Smooth muscle cell (in vitro differentiated cells): Measurements from ENCODE around the gene PLA2G12B. TPM values are rescaled to one million over a fixed set of nuclear protein-coding genes. Genes with fewer than 3 reads are reported as not detected.

Experiments
- DNase-seq: peaks from one replicate; lab custom pipeline; 2025; ENCODE audit not compliant: unreplicated experiment; lab: John Stamatoyannopoulos, UW
- H2AFZ ChIP-seq: fragments of 200-600 bp; sonication (generic); 2 replicates; pipeline ENCODE4 v1.6.0; 2016; ENCODE audit warnings: antibody characterized with exemption, low read depth, mild to moderate bottlenecking
- H3F3A ChIP-seq: fragments of 200-600 bp; sonication (generic); 2 replicates; pipeline ENCODE4 v1.6.0; 2017; ENCODE audit warnings: antibody characterized with exemption, low read depth
- H3K27ac ChIP-seq: fragments of 200-600 bp; sonication (generic); 2 replicates; pipeline ENCODE4 v1.5.1; 2016; ENCODE audit warnings: low read depth, mild to moderate bottlenecking
- H3K27me3 ChIP-seq: fragments of 200-600 bp; sonication (generic); 2 replicates; pipeline ENCODE4 v1.6.1; 2016; ENCODE audit warnings: low read depth, mild to moderate bottlenecking
- H3K36me3 ChIP-seq: fragments of 200-600 bp; sonication (generic); 2 replicates; pipeline ENCODE4 v1.5.1; 2016; ENCODE audit warnings: low read depth
- H3K4me1 ChIP-seq: fragments of 200-600 bp; sonication (generic); 2 replicates; pipeline ENCODE4 v1.5.1; 2016; ENCODE audit warnings: low read depth
- H3K4me2 ChIP-seq: fragments of 200-600 bp; sonication (generic); 2 replicates; pipeline ENCODE4 v1.6.0; 2016; ENCODE audit warnings: mild to moderate bottlenecking
- H3K4me3 ChIP-seq: fragments of 200-600 bp; sonication (generic); 2 replicates; pipeline ENCODE4 v1.5.1; 2016; ENCODE audit warnings: mild to moderate bottlenecking
- H3K79me2 ChIP-seq: fragments of 200-600 bp; sonication (generic); 2 replicates; pipeline ENCODE4 v1.6.0; 2016; ENCODE audit warnings: low read depth, mild to moderate bottlenecking
- H3K9ac ChIP-seq: fragments of 200-600 bp; sonication (generic); 2 replicates; pipeline ENCODE4 v1.6.0; 2016; ENCODE audit warnings: low read depth
- H3K9me3 ChIP-seq: fragments of 200-600 bp; sonication (generic); replicated peaks from 2 replicates; pipeline ENCODE4 v1.5.1; 2016; ENCODE audit warnings: low read depth
- H4K20me1 ChIP-seq: fragments of 200-600 bp; sonication (generic); 2 replicates; pipeline ENCODE4 v1.6.0; 2016; ENCODE audit warnings: low read depth
- CTCF ChIP-seq: fragments of 200-600 bp; sonication (generic); IDR thresholded peaks from 2 replicates; pipeline ENCODE4 v1.5.1; 2017; ENCODE audit warnings: borderline replicate concordance, mild to moderate bottlenecking, antibody characterized with exemption; ENCODE audit not compliant: insufficient read depth, poor library complexity, severe bottlenecking
- WGBS: methylation state at CpG from one replicate; pipeline ENCODE4 v1.1.7; 2016; ENCODE audit warnings: low lambda C conversion rate; 5-methylcytosine and 5-hydroxymethylcytosine counted together
- polyA plus RNA-seq: library from polyadenylated mRNA; unstranded; fragments of >200 nt; fragmentation: Nextera tagmentation; extraction: Ambion mirVana; gene quantifications from 2 replicates; pipeline ENCODE4 v1.2.1, GENCODE V29; 2016
- total RNA-seq: library from RNA; depleted of rRNA; stranded (reverse); fragments of >200 nt; gene quantifications from 2 replicates; pipeline ENCODE4 v1.2.3, GENCODE V29; 2014

PLA2G12B gene, protein sequence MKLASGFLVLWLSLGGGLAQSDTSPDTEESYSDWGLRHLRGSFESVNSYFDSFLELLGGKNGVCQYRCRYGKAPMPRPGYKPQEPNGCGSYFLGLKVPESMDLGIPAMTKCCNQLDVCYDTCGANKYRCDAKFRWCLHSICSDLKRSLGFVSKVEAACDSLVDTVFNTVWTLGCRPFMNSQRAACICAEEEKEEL
- not detected in 2 replicates for total RNA-seq
- not detected in 2 replicates for polyA plus RNA-seq

- Histone ChIP-seq H3K4me3 (peak within 1 kb of the TSS; percentile 35), H3K36me3 (no peaks in the 10 kb centered on the region), H3K4me1 (peaks cover 7% of the 10 kb centered on the region), H2AFZ (no peak within 1 kb of the TSS), H3K27me3 (no peaks in the 10 kb centered on the region), H3F3A (no peaks in the 10 kb centered on the region), H3K9ac (no peak within 1 kb of the TSS), H3K4me2 (no peak within 1 kb of the TSS), H4K20me1 (no peaks in the 10 kb centered on the region), H3K9me3 (no peaks in the 10 kb centered on the region), H3K27ac (no peak within 1 kb of the TSS), H3K79me2 (no peaks in the 10 kb centered on the region)
- DNase-seq = no peak
- WGBS = 89% methylated on average over 12 of the region's 12 CpGs
- TF ChIP-seq CTCF = no peak
These were observed at the start of gene PLA2G12B for GRCh38 chr10:72954596-72955554. PLA2G12B (minus strand) TSS chr10:72954806; CDS start chr10:72954685, 121 bp downstream.

GRCh38 chr10:73003822-73004221 is 49.2 kb upstream of the PLA2G12B start:
- Histone ChIP-seq H3K4me2 (no peak overlapping the region), H3K4me1 (no peaks in the 10 kb centered on the region), H3K79me2 (no peaks in the 10 kb centered on the region), H3K9me3 (no peaks in the 10 kb centered on the region), H3K36me3 (peaks cover 41% of the 10 kb centered on the region), H2AFZ (no peak overlapping the region), H3F3A (peaks cover 8% of the 10 kb centered on the region), H4K20me1 (peaks cover 26% of the 10 kb centered on the region), H3K27ac (no peak overlapping the region), H3K4me3 (no peak overlapping the region), H3K9ac (no peak overlapping the region), H3K27me3 (no peaks in the 10 kb centered on the region)
- DNase-seq = no peak
- TF ChIP-seq CTCF = no peak

DNA sequence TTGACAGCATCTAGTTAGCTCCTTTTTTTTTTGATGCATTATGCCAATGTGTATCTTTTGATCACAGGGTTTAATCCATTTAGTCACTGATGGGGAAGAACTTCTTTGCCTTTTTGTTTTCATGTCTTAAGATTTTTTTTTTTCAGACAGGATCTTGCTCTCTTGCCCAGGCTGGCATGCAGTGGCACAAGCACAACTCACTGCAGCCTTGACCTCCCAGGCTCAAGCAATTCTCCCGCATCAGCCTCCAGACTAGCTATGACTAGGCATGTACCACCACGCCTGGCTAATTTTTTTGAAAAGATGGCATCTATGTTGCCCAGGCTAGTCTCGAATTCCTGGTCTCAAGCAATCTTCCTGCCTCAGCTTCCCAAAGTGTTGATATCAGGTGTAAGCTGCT is 46.4 kb upstream of the PLA2G12B start:
- Histone ChIP-seq H3K4me1 (no peaks in the 10 kb centered on the region), H3K4me3 (no peak overlapping the region), H3K27ac (no peak overlapping the region), H3K36me3 (peaks cover 24% of the 10 kb centered on the region), H3K79me2 (no peaks in the 10 kb centered on the region), H3F3A (peaks cover 9% of the 10 kb centered on the region), H4K20me1 (peaks cover 4% of the 10 kb centered on the region), H3K9ac (no peak overlapping the region), H3K4me2 (no peak overlapping the region), H3K9me3 (no peaks in the 10 kb centered on the region), H2AFZ (no peak overlapping the region), H3K27me3 (no peaks in the 10 kb centered on the region)
- TF ChIP-seq CTCF = no peak
- WGBS = 100% methylated on average over 3 of the region's 3 CpGs
- DNase-seq = no peak
